ENCODE data around the gene TOX4.
"Not testable (repeated sequence)": the region's sequence is repeated elsewhere in the genome, so short reads cannot be mapped to it uniquely, and the experiment has no call there.

Gene TOX4

GRCh38 chr14:21436567-21437062, 40.4 kb upstream of the TOX4 start:
- Histone ChIP-seq H3K4me3 (ENCODE audit: insufficient read depth, low read length, poor library complexity, severe bottlenecking) (peak overlapping the region; percentile 71), H3K9ac (ENCODE audit: low read length) (peak overlapping the region; percentile 73), H2AFZ (ENCODE audit: low read depth, low read length, severe bottlenecking) (peak overlapping the region; percentile 38), H3K27me3 (ENCODE audit: low read length) (no peaks in the 10 kb centered on the region), H3K36me3 (ENCODE audit: low read length) (peaks cover 1% of the 10 kb centered on the region; the same call in 1 of the 2 replicates), H3F3A (ENCODE audit: insufficient read depth) (peaks cover 8% of the 10 kb centered on the region; the same call in 1 of the 2 replicates), H3K27ac (ENCODE audit: low read depth, low read length) (peak overlapping the region; percentile 33; the same call in 1 of the 2 replicates), H3K4me2 (ENCODE audit: low read depth, low read length, poor library complexity, severe bottlenecking) (peak overlapping the region; percentile 99), H4K20me1 (ENCODE audit: low read depth, low read length) (no peaks in the 10 kb centered on the region; the same call in 1 of the 2 replicates), H3K9me2 (replicated peaks; ENCODE audit: insufficient read depth, low read length) (no peaks in the 10 kb centered on the region), H3K79me2 (ENCODE audit: insufficient read depth, low read length) (peaks cover 88% of the 10 kb centered on the region), H3K9me3 (ENCODE audit: insufficient read depth, low read length) (no peaks in the 10 kb centered on the region)
- TF ChIP-seq, protein P1, sequence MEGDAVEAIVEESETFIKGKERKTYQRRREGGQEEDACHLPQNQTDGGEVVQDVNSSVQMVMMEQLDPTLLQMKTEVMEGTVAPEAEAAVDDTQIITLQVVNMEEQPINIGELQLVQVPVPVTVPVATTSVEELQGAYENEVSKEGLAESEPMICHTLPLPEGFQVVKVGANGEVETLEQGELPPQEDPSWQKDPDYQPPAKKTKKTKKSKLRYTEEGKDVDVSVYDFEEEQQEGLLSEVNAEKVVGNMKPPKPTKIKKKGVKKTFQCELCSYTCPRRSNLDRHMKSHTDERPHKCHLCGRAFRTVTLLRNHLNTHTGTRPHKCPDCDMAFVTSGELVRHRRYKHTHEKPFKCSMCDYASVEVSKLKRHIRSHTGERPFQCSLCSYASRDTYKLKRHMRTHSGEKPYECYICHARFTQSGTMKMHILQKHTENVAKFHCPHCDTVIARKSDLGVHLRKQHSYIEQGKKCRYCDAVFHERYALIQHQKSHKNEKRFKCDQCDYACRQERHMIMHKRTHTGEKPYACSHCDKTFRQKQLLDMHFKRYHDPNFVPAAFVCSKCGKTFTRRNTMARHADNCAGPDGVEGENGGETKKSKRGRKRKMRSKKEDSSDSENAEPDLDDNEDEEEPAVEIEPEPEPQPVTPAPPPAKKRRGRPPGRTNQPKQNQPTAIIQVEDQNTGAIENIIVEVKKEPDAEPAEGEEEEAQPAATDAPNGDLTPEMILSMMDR (IDR thresholded peaks at IDR 0.05; ENCODE audit: insufficient read depth, low read length, poor library complexity, severe bottlenecking) = no peak
- no peak for TF ChIP-seq EZH2phosphoT487 (conservative IDR thresholded peaks at IDR 0.05; ENCODE audit: low read length)

- H3K4me2 ChIP-seq (ENCODE audit: low read depth, low read length, poor library complexity, severe bottlenecking) = peak overlapping the region; percentile 99
- peaks cover 8% of the 10 kb centered on the region; the same call in 1 of the 2 replicates for H3F3A ChIP-seq (ENCODE audit: insufficient read depth)
- H3K79me2 ChIP-seq (ENCODE audit: insufficient read depth, low read length) = peaks cover 88% of the 10 kb centered on the region
- peak overlapping the region; percentile 73 for H3K9ac ChIP-seq (ENCODE audit: low read length)
- H3K27me3 ChIP-seq (ENCODE audit: low read length) = no peaks in the 10 kb centered on the region
- no peaks in the 10 kb centered on the region for H3K9me2 ChIP-seq (replicated peaks; ENCODE audit: insufficient read depth, low read length)
- peak overlapping the region; percentile 71 for H3K4me3 ChIP-seq (ENCODE audit: insufficient read depth, low read length, poor library complexity, severe bottlenecking)
- H4K20me1 ChIP-seq (ENCODE audit: low read depth, low read length) = no peaks in the 10 kb centered on the region; the same call in 1 of the 2 replicates
- no peak for TF ChIP-seq EZH2phosphoT487 (conservative IDR thresholded peaks at IDR 0.05; ENCODE audit: low read length)
- TF ChIP-seq, protein P1 (IDR thresholded peaks at IDR 0.05; ENCODE audit: insufficient read depth, low read length, poor library complexity, severe bottlenecking) = no peak
- H3K27ac ChIP-seq (ENCODE audit: low read depth, low read length) = peak overlapping the region; percentile 37
- peak overlapping the region; percentile 38 for H2AFZ ChIP-seq (ENCODE audit: low read depth, low read length, severe bottlenecking)
- H3K36me3 ChIP-seq (ENCODE audit: low read length) = no peaks in the 10 kb centered on the region; the same call in 1 of the 2 replicates
- no peaks in the 10 kb centered on the region for H3K9me3 ChIP-seq (ENCODE audit: insufficient read depth, low read length)
Observed at GRCh38 chr14:21437063-21437901, 39.7 kb upstream of the TOX4 start.

GRCh38 chr14:21440859-21441258, 36.1 kb upstream of the TOX4 start:
- peaks cover 80% of the 10 kb centered on the region for H3K79me2 ChIP-seq (ENCODE audit: insufficient read depth, low read length)
- no peaks in the 10 kb centered on the region for H3K27me3 ChIP-seq (ENCODE audit: low read length)
- H3K4me3 ChIP-seq (ENCODE audit: insufficient read depth, low read length, poor library complexity, severe bottlenecking) = no peak overlapping the region
- no peak overlapping the region for H3K27ac ChIP-seq (ENCODE audit: low read depth, low read length)
- H3F3A ChIP-seq (ENCODE audit: insufficient read depth) = peaks cover 13% of the 10 kb centered on the region; the same call in 1 of the 2 replicates
- no peak overlapping the region for H2AFZ ChIP-seq (ENCODE audit: low read depth, low read length, severe bottlenecking)
- no peaks in the 10 kb centered on the region for H3K9me2 ChIP-seq (replicated peaks; ENCODE audit: insufficient read depth, low read length)
- H4K20me1 ChIP-seq (ENCODE audit: low read depth, low read length) = 0 out of 2 replicates have a peak, but pooled peaks cover 3% of the 10 kb centered on the region
- TF ChIP-seq EZH2phosphoT487 (conservative IDR thresholded peaks at IDR 0.05; ENCODE audit: low read length) = no peak
- H3K4me2 ChIP-seq (ENCODE audit: low read depth, low read length, poor library complexity, severe bottlenecking) = no peak overlapping the region
- H3K36me3 ChIP-seq (ENCODE audit: low read length) = no peaks in the 10 kb centered on the region
- no peaks in the 10 kb centered on the region for H3K9me3 ChIP-seq (ENCODE audit: insufficient read depth, low read length)
- no peak overlapping the region for H3K9ac ChIP-seq (ENCODE audit: low read length)

GRCh38 chr14:21442657-21443056, 34.3 kb upstream of the TOX4 start:
- H2AFZ ChIP-seq (ENCODE audit: low read depth, low read length, severe bottlenecking); H4K20me1 ChIP-seq (ENCODE audit: low read depth, low read length); H3K4me2 ChIP-seq (ENCODE audit: low read depth, low read length, poor library complexity, severe bottlenecking); H3K9me2 ChIP-seq (replicated peaks; ENCODE audit: insufficient read depth, low read length); H3K27ac ChIP-seq (ENCODE audit: low read depth, low read length); H3K36me3 ChIP-seq (ENCODE audit: low read length); H3K9ac ChIP-seq (ENCODE audit: low read length); H3K9me3 ChIP-seq (ENCODE audit: insufficient read depth, low read length); H3K4me3 ChIP-seq (ENCODE audit: insufficient read depth, low read length, poor library complexity, severe bottlenecking); H3K27me3 ChIP-seq (ENCODE audit: low read length): not testable (repeated sequence)
- peaks cover 82% of the 10 kb centered on the region for H3K79me2 ChIP-seq (ENCODE audit: insufficient read depth, low read length)
- H3F3A ChIP-seq (ENCODE audit: insufficient read depth) = peaks cover 13% of the 10 kb centered on the region; the same call in 1 of the 2 replicates
